Osteocyte (in vitro differentiated cells): ENCODE results near the gene AMBP. TPM values are rescaled to one million over a fixed set of nuclear protein-coding genes. Genes with fewer than 3 reads are reported as not detected.

Experiments used
- DNase-seq: peaks from one replicate; pipeline ENCODE4 v3.0.0; 2021; ENCODE audit warnings: mixed read lengths; ENCODE audit not compliant: unreplicated experiment; ENCODE audit errors: extremely low spot score
- H3K27ac Mint-ChIP-seq: one replicate; pipeline ENCODE4 v1.8.0; 2021; ENCODE audit warnings: mild to moderate bottlenecking, mixed read lengths; ENCODE audit not compliant: unreplicated experiment
- H3K27me3 Mint-ChIP-seq: one replicate; pipeline ENCODE4 v1.8.0; 2021; ENCODE audit warnings: mixed read lengths; ENCODE audit not compliant: unreplicated experiment
- H3K36me3 Mint-ChIP-seq: one replicate; pipeline ENCODE4 v1.8.0; 2021; ENCODE audit warnings: mixed read lengths; ENCODE audit not compliant: unreplicated experiment
- H3K4me1 Mint-ChIP-seq: one replicate; pipeline ENCODE4 v1.8.0; 2021; ENCODE audit warnings: mixed read lengths; ENCODE audit not compliant: unreplicated experiment
- H3K4me3 Mint-ChIP-seq: one replicate; pipeline ENCODE4 v1.8.0; 2021; ENCODE audit warnings: mild to moderate bottlenecking, moderate library complexity, mixed read lengths; ENCODE audit not compliant: unreplicated experiment
- H3K9me3 Mint-ChIP-seq: one replicate; pipeline ENCODE4 v1.8.0; 2021; ENCODE audit warnings: mixed read lengths; ENCODE audit not compliant: unreplicated experiment
- CTCF ChIP-seq: fragments of 200-600 bp; sonication (generic); IDR thresholded peaks from 2 replicates; pipeline ENCODE4 v1.5.0; 2021; ENCODE audit warnings: antibody characterized with exemption, mild to moderate bottlenecking, moderate library complexity
- total RNA-seq: library from RNA; stranded (reverse); gene quantifications from 2 replicates; pipeline ENCODE4 v1.2.1, GENCODE V29; 2021

The AMBP gene
- total RNA-seq, 1 donor from 2014 or later = not detected

GRCh38 chr9:114081441-114082016 lies 3.4 kb upstream of the AMBP start:
- H3K4me1 Mint-ChIP-seq = peaks cover 3% of the 10 kb centered on the region
- H3K9me3 Mint-ChIP-seq = no peaks in the 10 kb centered on the region
- TF ChIP-seq CTCF = no peak
- H3K4me3 Mint-ChIP-seq = no peak overlapping the region
- H3K27me3 Mint-ChIP-seq = peaks cover 17% of the 10 kb centered on the region
- no peak overlapping the region for H3K27ac Mint-ChIP-seq
- H3K36me3 Mint-ChIP-seq = no peaks in the 10 kb centered on the region
- DNase-seq = peak; percentile 60

GRCh38 chr9:114080773-114081440 lies 2.8 kb upstream of the AMBP start:
- peaks cover 22% of the 10 kb centered on the region for H3K27me3 Mint-ChIP-seq
- peaks cover 3% of the 10 kb centered on the region for H3K4me1 Mint-ChIP-seq
- no peaks in the 10 kb centered on the region for H3K36me3 Mint-ChIP-seq
- H3K27ac Mint-ChIP-seq = no peak overlapping the region
- DNase-seq = no peak
- H3K4me3 Mint-ChIP-seq = no peak overlapping the region
- no peaks in the 10 kb centered on the region for H3K9me3 Mint-ChIP-seq
- no peak for TF ChIP-seq CTCF

- no peak for TF ChIP-seq CTCF
- no peak overlapping the region for H3K4me3 Mint-ChIP-seq
- H3K27ac Mint-ChIP-seq = no peak overlapping the region
- no peak for DNase-seq
- H3K4me1 Mint-ChIP-seq = peaks cover 3% of the 10 kb centered on the region
- no peaks in the 10 kb centered on the region for H3K9me3 Mint-ChIP-seq
- peaks cover 29% of the 10 kb centered on the region for H3K27me3 Mint-ChIP-seq
- no peaks in the 10 kb centered on the region for H3K36me3 Mint-ChIP-seq
These were observed 2.2 kb upstream of the AMBP start for GRCh38 chr9:114080195-114080772.

GRCh38 chr9:114078781-114079156 lies 669 bp upstream of the AMBP start:
- Mint-ChIP-seq H3K9me3 (no peaks in the 10 kb centered on the region), H3K27me3 (peaks cover 41% of the 10 kb centered on the region), H3K4me3 (no peak overlapping the region), H3K4me1 (peaks cover 3% of the 10 kb centered on the region), H3K36me3 (no peaks in the 10 kb centered on the region), H3K27ac (no peak overlapping the region)
- TF ChIP-seq CTCF = no peak
- DNase-seq = no peak

GRCh38 chr9:114077162-114077837 lies 800 bp downstream of the AMBP start:
- Mint-ChIP-seq H3K27ac (no peak overlapping the region), H3K36me3 (no peaks in the 10 kb centered on the region), H3K4me1 (no peaks in the 10 kb centered on the region), H3K9me3 (no peaks in the 10 kb centered on the region), H3K27me3 (peaks cover 41% of the 10 kb centered on the region), H3K4me3 (no peak overlapping the region)
- DNase-seq = no peak
- no peak for TF ChIP-seq CTCF
